BJ (cell line): ENCODE measurements around the gene OR10H3. TPM values are rescaled to one million over a fixed set of nuclear protein-coding genes. Genes with fewer than 3 reads are reported as not detected.

Experiments used
- CTCF ChIA-PET: fragments of 350-600 bp; formaldehyde crosslinking; extraction: SDS; loops from one replicate; lab custom pipeline; 2021; ENCODE audit warnings: antibody characterized with exemption, inconsistent platforms; lab: Yijun Ruan, JAX
- POLR2A ChIA-PET: fragments of 300-600 bp; sonication (Branson Sonifier 250); formaldehyde crosslinking; extraction: SDS; loops from one replicate; lab custom pipeline; 2021; ENCODE audit warnings: antibody characterized with exemption; lab: Charles Lee
- DNase-seq: peaks from one replicate; pipeline ENCODE4 v3.0.0-alpha.2; 2011; ENCODE audit warnings: low read depth
- H3K27me3 ChIP-seq: 2 replicates; pipeline ENCODE4 v1.6.0; 2011; ENCODE audit warnings: low read length; ENCODE audit not compliant: control insufficient read depth, insufficient read depth
- H3K36me3 ChIP-seq: 2 replicates; pipeline ENCODE4 v1.5.1; 2011; ENCODE audit warnings: low read length; ENCODE audit not compliant: control insufficient read depth, insufficient read depth
- H3K4me3 ChIP-seq: 2 replicates; pipeline ENCODE4 v1.5.1; 2011; ENCODE audit warnings: low read depth, mild to moderate bottlenecking, control low read depth, low read length
- polyA plus RNA-seq: library from polyadenylated mRNA; depleted of rRNA; stranded (reverse); fragments of >200 nt; gene quantifications from 2 replicates; pipeline ENCODE4 v1.2.3, GENCODE V29; 2011
- TF ChIP-seq, protein P1 (sequence below): IDR thresholded peaks from 2 replicates; pipeline ENCODE4 v1.5.1; 2011; ENCODE audit warnings: low read depth, mild to moderate bottlenecking, control low read depth, inconsistent platforms, low read length, moderate library complexity; ENCODE audit not compliant: insufficient read depth

OR10H3 gene
- polyA plus RNA-seq, 1 experiment = not detected

DNA sequence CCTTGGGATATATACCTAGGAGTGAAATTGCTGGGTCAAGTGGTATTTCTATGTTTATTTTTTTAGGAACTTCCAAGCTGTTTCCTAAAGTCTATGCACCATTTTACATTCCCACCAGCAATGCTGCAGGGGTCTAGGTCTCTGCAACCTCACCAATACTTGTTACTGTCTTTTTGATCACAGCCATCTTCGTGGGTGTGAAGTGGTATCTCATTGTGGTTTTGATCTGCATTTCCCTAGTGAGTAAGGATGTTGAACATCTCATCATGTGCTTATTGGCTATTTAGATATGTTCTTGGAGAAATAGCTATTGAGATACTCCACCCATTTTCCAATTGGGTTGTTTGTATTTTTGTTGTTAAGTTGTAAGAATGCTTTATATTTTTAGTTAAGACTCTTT is 7.2 kb upstream of the OR10H3 start:
- DNase-seq = no peak
- Histone ChIP-seq H3K4me3 (no peak overlapping the region), H3K27me3 (no peaks in the 10 kb centered on the region), H3K36me3 (no peaks in the 10 kb centered on the region)
- ChIA-PET CTCF (no interaction called here), POLR2A (no interaction called here)
- TF ChIP-seq, protein P1, sequence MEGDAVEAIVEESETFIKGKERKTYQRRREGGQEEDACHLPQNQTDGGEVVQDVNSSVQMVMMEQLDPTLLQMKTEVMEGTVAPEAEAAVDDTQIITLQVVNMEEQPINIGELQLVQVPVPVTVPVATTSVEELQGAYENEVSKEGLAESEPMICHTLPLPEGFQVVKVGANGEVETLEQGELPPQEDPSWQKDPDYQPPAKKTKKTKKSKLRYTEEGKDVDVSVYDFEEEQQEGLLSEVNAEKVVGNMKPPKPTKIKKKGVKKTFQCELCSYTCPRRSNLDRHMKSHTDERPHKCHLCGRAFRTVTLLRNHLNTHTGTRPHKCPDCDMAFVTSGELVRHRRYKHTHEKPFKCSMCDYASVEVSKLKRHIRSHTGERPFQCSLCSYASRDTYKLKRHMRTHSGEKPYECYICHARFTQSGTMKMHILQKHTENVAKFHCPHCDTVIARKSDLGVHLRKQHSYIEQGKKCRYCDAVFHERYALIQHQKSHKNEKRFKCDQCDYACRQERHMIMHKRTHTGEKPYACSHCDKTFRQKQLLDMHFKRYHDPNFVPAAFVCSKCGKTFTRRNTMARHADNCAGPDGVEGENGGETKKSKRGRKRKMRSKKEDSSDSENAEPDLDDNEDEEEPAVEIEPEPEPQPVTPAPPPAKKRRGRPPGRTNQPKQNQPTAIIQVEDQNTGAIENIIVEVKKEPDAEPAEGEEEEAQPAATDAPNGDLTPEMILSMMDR = no peak

DNA sequence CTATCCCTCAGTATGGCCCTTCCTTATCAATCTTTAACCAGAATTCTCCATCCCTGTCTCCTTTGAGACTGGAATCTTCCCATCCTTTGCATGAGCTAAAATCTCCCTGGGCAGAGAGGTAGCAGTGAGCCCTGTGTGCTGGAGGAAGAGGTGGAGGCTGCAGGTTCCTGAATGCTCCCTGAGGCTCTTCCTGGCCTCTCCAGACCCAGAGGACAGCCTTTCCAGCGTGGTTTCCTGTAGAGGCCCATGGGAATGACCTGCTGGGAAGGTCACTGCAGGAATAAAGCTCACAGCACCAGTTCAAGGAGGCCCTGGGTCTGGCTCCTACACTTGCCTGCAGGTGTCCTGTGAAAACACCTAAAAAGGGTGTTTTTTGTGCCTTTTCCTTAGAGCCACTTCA is 5.4 kb upstream of the OR10H3 start:
- Histone ChIP-seq H3K4me3 (no peak overlapping the region), H3K27me3 (no peaks in the 10 kb centered on the region), H3K36me3 (no peaks in the 10 kb centered on the region)
- CTCF ChIA-PET = no interaction called here
- TF ChIP-seq, protein P1 = no peak
- DNase-seq = no peak
- POLR2A ChIA-PET = no interaction called here

- ChIA-PET CTCF (no interaction called here), POLR2A (no interaction called here)
- Histone ChIP-seq H3K27me3 (no peaks in the 10 kb centered on the region), H3K36me3 (no peaks in the 10 kb centered on the region), H3K4me3 (no peak overlapping the region)
- TF ChIP-seq, protein P1 = no peak
- DNase-seq = no peak
Measured at GRCh38 chr19:15733895-15734294, 3.9 kb upstream of the OR10H3 start.

GRCh38 chr19:15740785-15741184 is 3.0 kb downstream of the OR10H3 start:
- Histone ChIP-seq H3K4me3 (no peak overlapping the region), H3K36me3 (no peaks in the 10 kb centered on the region), H3K27me3 (no peaks in the 10 kb centered on the region)
- TF ChIP-seq, protein P1 = no peak
- no peak for DNase-seq
- ChIA-PET POLR2A (no interaction called here), CTCF (no interaction called here)

DNA sequence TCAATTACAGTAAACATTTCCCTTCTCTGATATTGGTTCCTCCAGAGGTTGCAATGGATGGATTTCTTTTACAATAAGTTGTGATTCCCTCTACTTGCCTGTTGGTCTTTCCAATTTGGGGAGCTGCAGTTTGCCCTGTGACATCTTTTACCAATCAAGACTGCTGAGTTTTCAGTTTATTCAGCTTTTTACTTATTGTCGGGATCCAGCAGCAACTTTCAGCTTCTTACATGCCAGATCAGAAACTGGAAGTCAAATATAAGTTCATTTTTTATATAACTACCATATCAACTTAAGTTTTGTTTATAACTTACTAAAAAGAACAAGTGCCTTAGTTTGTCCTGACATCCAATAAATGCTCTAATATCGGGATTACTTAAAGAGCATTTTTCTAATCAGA is 10.5 kb downstream of the OR10H3 start:
- TF ChIP-seq, protein P1 = no peak
- Histone ChIP-seq H3K27me3 (no peaks in the 10 kb centered on the region), H3K4me3 (no peak overlapping the region), H3K36me3 (no peaks in the 10 kb centered on the region)
- CTCF ChIA-PET = no interaction called here
- POLR2A ChIA-PET = no interaction called here
- DNase-seq = no peak
